Measurements from ENCODE around the gene CENPV.
"Not testable (repeated sequence)": the region's sequence is repeated elsewhere in the genome, so short reads cannot be mapped to it uniquely, and the experiment has no call there.

CENPV gene

GRCh38 chr17:16353317-16354174 is at the start of gene CENPV:
CENPV (minus strand) TSS chr17:16353469; CDS start chr17:16353436, 33 bp downstream.
- no peaks in the 10 kb centered on the region for H4K20me1 ChIP-seq (ENCODE audit: low read depth, low read length)
- H3F3A ChIP-seq (ENCODE audit: insufficient read depth): peaks cover 22% of the 10 kb centered on the region
- peak within 1 kb of the TSS; percentile 73 for H3K4me3 ChIP-seq (ENCODE audit: insufficient read depth, low read length, poor library complexity, severe bottlenecking)
- peaks cover 27% of the 10 kb centered on the region for H3K79me2 ChIP-seq (ENCODE audit: insufficient read depth, low read length)
- no peaks in the 10 kb centered on the region for H3K9me3 ChIP-seq (ENCODE audit: insufficient read depth, low read length)
- 0 out of 2 replicates have a peak, but pooled peaks cover 9% of the 10 kb centered on the region for H3K36me3 ChIP-seq (ENCODE audit: low read length)
- H2AFZ ChIP-seq (ENCODE audit: low read depth, low read length, severe bottlenecking): peak within 1 kb of the TSS; percentile 98
- peak within 1 kb of the TSS; percentile 93 for H3K4me2 ChIP-seq (ENCODE audit: low read depth, low read length, poor library complexity, severe bottlenecking)
- H3K27me3 ChIP-seq (ENCODE audit: low read length): no peaks in the 10 kb centered on the region
- TF ChIP-seq, protein P1, sequence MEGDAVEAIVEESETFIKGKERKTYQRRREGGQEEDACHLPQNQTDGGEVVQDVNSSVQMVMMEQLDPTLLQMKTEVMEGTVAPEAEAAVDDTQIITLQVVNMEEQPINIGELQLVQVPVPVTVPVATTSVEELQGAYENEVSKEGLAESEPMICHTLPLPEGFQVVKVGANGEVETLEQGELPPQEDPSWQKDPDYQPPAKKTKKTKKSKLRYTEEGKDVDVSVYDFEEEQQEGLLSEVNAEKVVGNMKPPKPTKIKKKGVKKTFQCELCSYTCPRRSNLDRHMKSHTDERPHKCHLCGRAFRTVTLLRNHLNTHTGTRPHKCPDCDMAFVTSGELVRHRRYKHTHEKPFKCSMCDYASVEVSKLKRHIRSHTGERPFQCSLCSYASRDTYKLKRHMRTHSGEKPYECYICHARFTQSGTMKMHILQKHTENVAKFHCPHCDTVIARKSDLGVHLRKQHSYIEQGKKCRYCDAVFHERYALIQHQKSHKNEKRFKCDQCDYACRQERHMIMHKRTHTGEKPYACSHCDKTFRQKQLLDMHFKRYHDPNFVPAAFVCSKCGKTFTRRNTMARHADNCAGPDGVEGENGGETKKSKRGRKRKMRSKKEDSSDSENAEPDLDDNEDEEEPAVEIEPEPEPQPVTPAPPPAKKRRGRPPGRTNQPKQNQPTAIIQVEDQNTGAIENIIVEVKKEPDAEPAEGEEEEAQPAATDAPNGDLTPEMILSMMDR (IDR thresholded peaks at IDR 0.05; ENCODE audit: insufficient read depth, low read length, poor library complexity, severe bottlenecking): no peak
- TF ChIP-seq EZH2phosphoT487 (conservative IDR thresholded peaks at IDR 0.05; ENCODE audit: low read length): no peak
- peak within 1 kb of the TSS; percentile 50 for H3K27ac ChIP-seq (ENCODE audit: low read depth, low read length)
- H3K9ac ChIP-seq (ENCODE audit: low read length): peak within 1 kb of the TSS; percentile 81
- no peaks in the 10 kb centered on the region for H3K9me2 ChIP-seq (replicated peaks; ENCODE audit: insufficient read depth, low read length)

- H4K20me1 ChIP-seq (ENCODE audit: low read depth, low read length): no peaks in the 10 kb centered on the region
- H3K36me3 ChIP-seq (ENCODE audit: low read length): no peaks in the 10 kb centered on the region
- H3K9me2 ChIP-seq (replicated peaks; ENCODE audit: insufficient read depth, low read length): no peaks in the 10 kb centered on the region
- TF ChIP-seq EZH2phosphoT487 (conservative IDR thresholded peaks at IDR 0.05; ENCODE audit: low read length): no peak
- TF ChIP-seq, protein P1 (IDR thresholded peaks at IDR 0.05; ENCODE audit: insufficient read depth, low read length, poor library complexity, severe bottlenecking): no peak
- no peak overlapping the region for H3K4me3 ChIP-seq (ENCODE audit: insufficient read depth, low read length, poor library complexity, severe bottlenecking)
- H3K4me2 ChIP-seq (ENCODE audit: low read depth, low read length, poor library complexity, severe bottlenecking): no peak overlapping the region
- no peaks in the 10 kb centered on the region for H3F3A ChIP-seq (ENCODE audit: insufficient read depth)
- no peaks in the 10 kb centered on the region for H3K27me3 ChIP-seq (ENCODE audit: low read length)
- no peak overlapping the region for H2AFZ ChIP-seq (ENCODE audit: low read depth, low read length, severe bottlenecking)
- H3K9me3 ChIP-seq (ENCODE audit: insufficient read depth, low read length): no peaks in the 10 kb centered on the region
- H3K79me2 ChIP-seq (ENCODE audit: insufficient read depth, low read length): no peaks in the 10 kb centered on the region
- H3K27ac ChIP-seq (ENCODE audit: low read depth, low read length): no peak overlapping the region
- H3K9ac ChIP-seq (ENCODE audit: low read length): no peak overlapping the region
Measured at GRCh38 chr17:16398270-16399267, 45.3 kb upstream of the CENPV start.

GRCh38 chr17:16396693-16397092 is 43.4 kb upstream of the CENPV start:
- not testable (repeated sequence) for H2AFZ ChIP-seq (ENCODE audit: low read depth, low read length, severe bottlenecking); H4K20me1 ChIP-seq (ENCODE audit: low read depth, low read length); H3K9me2 ChIP-seq (replicated peaks; ENCODE audit: insufficient read depth, low read length); H3F3A ChIP-seq (ENCODE audit: insufficient read depth); H3K4me3 ChIP-seq (ENCODE audit: insufficient read depth, low read length, poor library complexity, severe bottlenecking); H3K36me3 ChIP-seq (ENCODE audit: low read length); H3K9ac ChIP-seq (ENCODE audit: low read length); H3K9me3 ChIP-seq (ENCODE audit: insufficient read depth, low read length); H3K27ac ChIP-seq (ENCODE audit: low read depth, low read length); H3K79me2 ChIP-seq (ENCODE audit: insufficient read depth, low read length); H3K4me2 ChIP-seq (ENCODE audit: low read depth, low read length, poor library complexity, severe bottlenecking); H3K27me3 ChIP-seq (ENCODE audit: low read length)

GRCh38 chr17:16395887-16396286 is 42.6 kb upstream of the CENPV start:
- H3K9me3 ChIP-seq (ENCODE audit: insufficient read depth, low read length); H3K79me2 ChIP-seq (ENCODE audit: insufficient read depth, low read length); H3F3A ChIP-seq (ENCODE audit: insufficient read depth); H3K27me3 ChIP-seq (ENCODE audit: low read length); H3K4me2 ChIP-seq (ENCODE audit: low read depth, low read length, poor library complexity, severe bottlenecking); H2AFZ ChIP-seq (ENCODE audit: low read depth, low read length, severe bottlenecking); H3K9me2 ChIP-seq (replicated peaks; ENCODE audit: insufficient read depth, low read length); H3K4me3 ChIP-seq (ENCODE audit: insufficient read depth, low read length, poor library complexity, severe bottlenecking); H3K36me3 ChIP-seq (ENCODE audit: low read length); H4K20me1 ChIP-seq (ENCODE audit: low read depth, low read length); H3K27ac ChIP-seq (ENCODE audit: low read depth, low read length); H3K9ac ChIP-seq (ENCODE audit: low read length): not testable (repeated sequence)

GRCh38 chr17:16392491-16392890 is 39.2 kb upstream of the CENPV start:
- not testable (repeated sequence) for H3K4me2 ChIP-seq (ENCODE audit: low read depth, low read length, poor library complexity, severe bottlenecking); H4K20me1 ChIP-seq (ENCODE audit: low read depth, low read length); H3K36me3 ChIP-seq (ENCODE audit: low read length); H3K9ac ChIP-seq (ENCODE audit: low read length); H2AFZ ChIP-seq (ENCODE audit: low read depth, low read length, severe bottlenecking); H3K79me2 ChIP-seq (ENCODE audit: insufficient read depth, low read length); H3K9me2 ChIP-seq (replicated peaks; ENCODE audit: insufficient read depth, low read length); H3K27me3 ChIP-seq (ENCODE audit: low read length); H3K9me3 ChIP-seq (ENCODE audit: insufficient read depth, low read length); H3F3A ChIP-seq (ENCODE audit: insufficient read depth); H3K4me3 ChIP-seq (ENCODE audit: insufficient read depth, low read length, poor library complexity, severe bottlenecking); H3K27ac ChIP-seq (ENCODE audit: low read depth, low read length)

Data from SU-DHL-6 (cell line).